GM13976 (cell line): ENCODE measurements around the gene RUNX2.
"Not testable (repeated sequence)": the region's sequence is repeated elsewhere in the genome, so short reads cannot be mapped to it uniquely, and the experiment has no call there.

ENCODE experiments used
- DNase-seq: peaks from one replicate; pipeline ENCODE4 v3.0.0; 2012; ENCODE audit warnings: low spot score
- CTCF ChIP-seq: IDR thresholded peaks from 2 replicates; pipeline ENCODE4 v1.5.1; 2012; ENCODE audit warnings: borderline replicate concordance, mild to moderate bottlenecking; ENCODE audit not compliant: insufficient read depth; ENCODE audit errors: extremely low read depth, missing control alignments, control extremely low read depth
- in situ Hi-C: fragments of 300-500 bp; cut with MboI; formaldehyde crosslinking; loops from one replicate; pipeline ENCODE4 v1.12.0; 2022; ENCODE audit warnings: low sequenced_read_pairs, mixed read lengths, inconsistent platforms; ENCODE audit not compliant: unreplicated experiment

RUNX2 gene

GRCh38 chr6:45665859-45666258 lies 337.7 kb downstream of the RUNX2 start:
- in situ Hi-C loops = no loop called here
- no peak for DNase-seq
- no peak for TF ChIP-seq CTCF

DNA sequence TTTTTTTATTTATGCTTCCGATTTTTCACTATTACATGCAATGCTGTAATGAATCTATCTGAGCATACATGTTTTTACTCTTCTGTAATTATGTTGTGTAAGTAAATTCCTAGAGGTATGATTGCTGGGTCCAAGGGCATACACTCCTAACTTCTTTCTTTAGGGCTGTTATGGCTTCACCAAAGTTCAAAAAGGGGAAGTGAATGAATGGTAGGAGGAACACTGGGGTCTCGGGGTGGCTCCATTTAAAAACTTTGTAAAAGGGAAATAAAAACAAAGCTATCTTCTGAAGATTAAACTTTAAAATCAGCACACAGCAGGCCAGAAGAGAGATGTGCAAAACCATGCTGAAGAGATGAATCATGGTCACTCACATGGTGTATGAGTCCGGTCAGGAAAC lies 338.7 kb downstream of the RUNX2 start:
- no peak for DNase-seq
- no peak for TF ChIP-seq CTCF
- in situ Hi-C loops = no loop called here

- in situ Hi-C loops = no loop called here
- no peak for DNase-seq
- no peak for TF ChIP-seq CTCF
Measured at GRCh38 chr6:45667300-45667699, 339.2 kb downstream of the RUNX2 start.

GRCh38 chr6:45667766-45668165 lies 339.6 kb downstream of the RUNX2 start:
- TF ChIP-seq CTCF = no peak
- no peak for DNase-seq
- in situ Hi-C loops = no loop called here

GRCh38 chr6:45668705-45669104 lies 340.6 kb downstream of the RUNX2 start:
- no peak for TF ChIP-seq CTCF
- in situ Hi-C loops = no loop called here
- DNase-seq = no peak

GRCh38 chr6:45673167-45673566 lies 345.0 kb downstream of the RUNX2 start:
- DNase-seq, in situ Hi-C loops: not testable (repeated sequence)

GRCh38 chr6:45675166-45675565 lies 347.0 kb downstream of the RUNX2 start:
- in situ Hi-C loops, DNase-seq: not testable (repeated sequence)

DNA sequence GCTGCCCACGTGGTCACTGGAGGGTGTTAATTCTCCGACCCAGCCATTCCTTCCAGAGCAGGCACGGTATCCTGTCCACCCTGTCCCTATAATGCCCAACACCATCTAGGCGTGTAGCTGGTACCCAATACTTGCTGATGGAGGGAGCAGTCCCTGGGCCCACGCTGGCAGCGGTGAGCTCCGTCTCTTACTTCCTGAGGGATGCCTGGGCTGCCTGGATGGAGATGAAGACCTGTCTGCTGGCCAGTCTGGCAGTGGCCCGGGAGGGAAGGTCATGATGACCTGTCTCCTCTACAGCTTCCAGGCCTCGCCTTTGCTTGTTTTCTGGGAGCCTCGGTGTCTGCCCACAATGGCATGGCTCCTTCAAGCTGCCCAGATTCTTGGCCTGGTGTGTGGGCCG lies 347.5 kb downstream of the RUNX2 start:
- no peak for TF ChIP-seq CTCF
- DNase-seq = no peak
- in situ Hi-C loops = no loop called here
